ENCODE data around the gene CCND1.

The CCND1 gene

GRCh38 chr11:69611548-69612526, 29.1 kb upstream of the CCND1 start:
- TF ChIP-seq CTCF (IDR thresholded peaks at IDR 0.05; ENCODE audit: extremely low read depth, missing control alignments): no peak
- DNase-seq (ENCODE audit: low spot score): no peak

- TF ChIP-seq CTCF (IDR thresholded peaks at IDR 0.05; ENCODE audit: extremely low read depth, missing control alignments): no peak
- DNase-seq (ENCODE audit: low spot score): no peak
Measured at GRCh38 chr11:69613594-69613993, 27.4 kb upstream of the CCND1 start.

- DNase-seq (ENCODE audit: low spot score): no peak
- no peak for TF ChIP-seq CTCF (IDR thresholded peaks at IDR 0.05; ENCODE audit: extremely low read depth, missing control alignments)
Measured at GRCh38 chr11:69614085-69614484, 26.9 kb upstream of the CCND1 start.

- no peak for DNase-seq (ENCODE audit: low spot score)
- no peak for TF ChIP-seq CTCF (IDR thresholded peaks at IDR 0.05; ENCODE audit: extremely low read depth, missing control alignments)
Measured at GRCh38 chr11:69615545-69616278, 25.2 kb upstream of the CCND1 start.

- no peak for DNase-seq (ENCODE audit: low spot score)
- no peak for TF ChIP-seq CTCF (IDR thresholded peaks at IDR 0.05; ENCODE audit: extremely low read depth, missing control alignments)
Measured at GRCh38 chr11:69617220-69617619, 23.7 kb upstream of the CCND1 start.

GRCh38 chr11:69617682-69618081, 23.3 kb upstream of the CCND1 start:
- TF ChIP-seq CTCF (IDR thresholded peaks at IDR 0.05; ENCODE audit: extremely low read depth, missing control alignments): no peak
- no peak for DNase-seq (ENCODE audit: low spot score)

- no peak for TF ChIP-seq CTCF (IDR thresholded peaks at IDR 0.05; ENCODE audit: extremely low read depth, missing control alignments)
- no peak for DNase-seq (ENCODE audit: low spot score)
Measured at GRCh38 chr11:69618237-69618636, 22.7 kb upstream of the CCND1 start.
